CD14-positive monocyte (primary cell): ENCODE results near the gene DCAKD. TPM values are rescaled to one million over a fixed set of nuclear protein-coding genes. Genes with fewer than 3 reads are reported as not detected.

ENCODE experiments used
- DNase-seq, 3 donors: peaks; one replicate each; pipeline ENCODE4 v3.0.0-alpha.2; 2011 to 2022
- H2AFZ ChIP-seq: 2 replicates; pipeline ENCODE4 v1.6.0; 2012; ENCODE audit warnings: mild to moderate bottlenecking, low read depth, low read length, inconsistent platforms; ENCODE audit not compliant: insufficient read depth, poor library complexity, severe bottlenecking
- H3K27ac ChIP-seq, 2 donors: 1 replicate in 1 of 2; 2 replicates in 1 of 2; pipeline ENCODE4 v1.5.1; 2012 to 2013; ENCODE audit warnings: low read length in 2 of 2, control low read depth in 1 of 2, inconsistent platforms in 1 of 2, low read depth in 1 of 2, mild to moderate bottlenecking in 1 of 2
- H3K27me3 ChIP-seq, 2 donors: one replicate each; pipeline versions ENCODE4 v1.6.0 to v1.6.1; 2011 to 2013; ENCODE audit warnings: low read length in 2 of 2; ENCODE audit not compliant: control insufficient read depth in 2 of 2, insufficient read depth in 2 of 2
- H3K36me3 ChIP-seq, 2 donors: replicated peaks in 1 of 2; 1 replicate in 1 of 2; 2 replicates in 1 of 2; pipeline versions ENCODE4 v1.5.1 to v1.6.1; 2012 to 2013; ENCODE audit warnings: low read length in 2 of 2, control low read depth in 1 of 2, inconsistent platforms in 1 of 2, mild to moderate bottlenecking in 1 of 2; ENCODE audit not compliant: insufficient read depth in 2 of 2, control insufficient read depth in 1 of 2
- H3K4me1 ChIP-seq, 2 donors: 1 replicate in 1 of 2; 2 replicates in 1 of 2; pipeline versions ENCODE4 v1.5.1 to v1.6.1; 2012 to 2013; ENCODE audit warnings: low read length in 2 of 2, control low read depth in 1 of 2, inconsistent platforms in 1 of 2, mild to moderate bottlenecking in 1 of 2, moderate library complexity in 1 of 2; ENCODE audit not compliant: insufficient read depth in 2 of 2, control insufficient read depth in 1 of 2
- H3K4me2 ChIP-seq: replicated peaks from 2 replicates; pipeline ENCODE3; 2012; ENCODE audit warnings: low read length, moderate library complexity, mild to moderate bottlenecking; ENCODE audit not compliant: poor library complexity, severe bottlenecking; ENCODE audit errors: extremely low read depth
- H3K4me3 ChIP-seq, 3 experiments: fragments of 200-600 bp in 1 of 3; sonication (generic) in 1 of 3; replicated peaks in 1 of 3; 1 replicate in 2 of 3; 2 replicates in 1 of 3; pipeline ENCODE4 v1.5.1; 2011 to 2013; ENCODE audit warnings: low read length in 3 of 3, mild to moderate bottlenecking in 3 of 3, control low read depth in 2 of 3, low read depth in 2 of 3, inconsistent platforms in 1 of 3, moderate library complexity in 1 of 3
- H3K79me2 ChIP-seq: 2 replicates; pipeline ENCODE4 v1.6.0; 2012; ENCODE audit warnings: mild to moderate bottlenecking, control low read depth, inconsistent platforms, low read length, moderate library complexity; ENCODE audit not compliant: insufficient read depth
- H3K9ac ChIP-seq: 2 replicates; pipeline ENCODE4 v1.6.0; 2017; ENCODE audit warnings: low read length, mild to moderate bottlenecking; ENCODE audit not compliant: insufficient read depth, poor library complexity, severe bottlenecking
- H3K9me3 ChIP-seq, 2 donors: replicated peaks in 1 of 2; 1 replicate in 1 of 2; 2 replicates in 1 of 2; pipeline versions ENCODE4 v1.5.1 to v1.6.1; 2012 to 2013; ENCODE audit warnings: low read length in 2 of 2, control low read depth in 1 of 2; ENCODE audit not compliant: control insufficient read depth in 1 of 2, insufficient read depth in 1 of 2
- H4K20me1 ChIP-seq: 2 replicates; pipeline ENCODE4 v1.6.0; 2012; ENCODE audit warnings: mild to moderate bottlenecking, low read length, control low read depth, moderate library complexity; ENCODE audit not compliant: insufficient read depth
- H3K27ac Mint-ChIP-seq, 7 donors: one replicate each; pipeline ENCODE4 v1.8.0; 2020; ENCODE audit warnings: mild to moderate bottlenecking in 7 of 7, mixed read lengths in 7 of 7, moderate library complexity in 6 of 7, inconsistent platforms in 2 of 7
- H3K27me3 Mint-ChIP-seq, 3 donors: one replicate each; pipeline ENCODE4 v1.8.0; 2021 to 2022; ENCODE audit warnings: low read depth in 3 of 3, mild to moderate bottlenecking in 3 of 3, mixed read lengths in 3 of 3, moderate library complexity in 3 of 3, inconsistent platforms in 1 of 3
- H3K36me3 Mint-ChIP-seq, 2 donors: one replicate each; pipeline ENCODE4 v1.8.0; 2020; ENCODE audit warnings: mixed read lengths in 2 of 2, inconsistent platforms in 1 of 2, mild to moderate bottlenecking in 1 of 2
- H3K4me1 Mint-ChIP-seq: one replicate; pipeline ENCODE4 v1.8.0; 2020; ENCODE audit warnings: mild to moderate bottlenecking, mixed read lengths
- H3K4me3 Mint-ChIP-seq, 2 donors: one replicate each; pipeline ENCODE4 v1.8.0; 2020; ENCODE audit warnings: mild to moderate bottlenecking in 2 of 2, mixed read lengths in 2 of 2, moderate library complexity in 1 of 2
- H3K9me3 Mint-ChIP-seq, 7 donors: one replicate each; pipeline ENCODE4 v1.8.0; 2020 to 2022; ENCODE audit warnings: mixed read lengths in 7 of 7, mild to moderate bottlenecking in 6 of 7, moderate library complexity in 6 of 7, inconsistent platforms in 2 of 7
- CTCF ChIP-seq: fragments of 200-600 bp; IDR thresholded peaks from one replicate; pipeline ENCODE4 v1.8.0; 2022; ENCODE audit warnings: antibody characterized with exemption, mild to moderate bottlenecking
- WGBS: methylation state at CpG from one replicate; pipeline ENCODE4 v1.1.5; 2013; ENCODE audit warnings: missing lambda C conversion rate; ENCODE audit not compliant: insufficient coverage; 5-methylcytosine and 5-hydroxymethylcytosine counted together
- intact Hi-C, 2 donors: fragments of 100-400 bp; cut with micrococcal nuclease; formaldehyde crosslinking; loops; one replicate each; pipeline versions ENCODE4 v1.15.0 to v1.15.1; 2023
- polyA plus RNA-seq, 3 donors: library from polyadenylated mRNA; depleted of rRNA in 1 of 3; unstranded in 2 of 3; stranded (reverse) in 1 of 3; fragments of 300-500 nt in 2 of 3; fragments of >200 nt in 1 of 3; fragmentation: Illumina TruSeq in 2 of 3; gene quantifications; 1 replicate in 2 of 3; 2 replicates in 1 of 3; pipeline ENCODE4 v1.2.3, GENCODE V29; 2012 to 2021

The DCAKD gene
- polyA plus RNA-seq, 3 donors, result 6.6 to 10.0 (median 8.7) TPM

GRCh38 chr17:44988044-44988942 is 63.1 kb downstream of the DCAKD start:
- Histone ChIP-seq H3K4me1 (no peaks in the 10 kb centered on the region), H3K27ac (no peak overlapping the region), H3K79me2 (no peaks in the 10 kb centered on the region), H3K9me3 (peaks cover 3 to 5% of the 10 kb centered on the region in 2 donors), H3K27me3 (peaks cover 23 to 53% of the 10 kb centered on the region in 2 donors), H3K9ac (no peak overlapping the region), H3K4me2 (no peak overlapping the region), H4K20me1 (no peaks in the 10 kb centered on the region), H2AFZ (no peak overlapping the region), H3K36me3 (no peaks in the 10 kb centered on the region), H3K4me3 (no peak overlapping the region)
- H3K27ac Mint-ChIP-seq, result no peak overlapping the region
- WGBS, result 38% methylated on average over 32 of the region's 34 CpGs
- DNase-seq, result no peak
- H3K4me1 Mint-ChIP-seq, result peaks cover 6% of the 10 kb centered on the region
- H3K4me3 Mint-ChIP-seq, result peak overlapping the region in 1 of 2 donors; percentile 59
- no peaks in the 10 kb centered on the region for H3K36me3 Mint-ChIP-seq
- intact Hi-C loops, result no loop called here
- no peak for TF ChIP-seq CTCF
- H3K27me3 Mint-ChIP-seq, result peaks cover 50 to 71% (median 62%) of the 10 kb centered on the region in 3 donors
- H3K9me3 Mint-ChIP-seq, result peaks cover 0 to 14% (median 5%) of the 10 kb centered on the region in 7 donors

- Histone ChIP-seq H3K4me1 (no peaks in the 10 kb centered on the region), H3K27ac (no peak overlapping the region), H3K27me3 (peaks cover 20 to 51% of the 10 kb centered on the region in 2 donors), H3K9me3 (peaks cover 3 to 5% of the 10 kb centered on the region in 2 donors), H4K20me1 (no peaks in the 10 kb centered on the region), H2AFZ (no peak overlapping the region), H3K4me2 (no peak overlapping the region), H3K79me2 (no peaks in the 10 kb centered on the region), H3K9ac (no peak overlapping the region), H3K4me3 (no peak overlapping the region), H3K36me3 (no peaks in the 10 kb centered on the region)
- Mint-ChIP-seq H3K36me3 (no peaks in the 10 kb centered on the region), H3K4me1 (peaks cover 6% of the 10 kb centered on the region), H3K27ac (no peak overlapping the region), H3K9me3 (peaks cover 0 to 12% (median 4%) of the 10 kb centered on the region in 7 donors), H3K27me3 (peaks cover 53 to 76% (median 57%) of the 10 kb centered on the region in 3 donors), H3K4me3 (no peak overlapping the region)
- no peak for TF ChIP-seq CTCF
- intact Hi-C loops, result no loop called here
- 100% methylated on average over 2 of the region's 4 CpGs for WGBS
- DNase-seq, result no peak
Measured at GRCh38 chr17:44983563-44983962, 67.9 kb downstream of the DCAKD start.
